GM12878 (cell line): ENCODE results near the gene GTF2F2. TPM values are rescaled to one million over a fixed set of nuclear protein-coding genes. Genes with fewer than 3 reads are reported as not detected.
A peak's percentile ranks its signal among the peaks of the same experiment; 100 is the strongest.

Experiments
- ATAC-seq: fragments of 200-7000 bp; cut with Tn5 transposase; 3 replicates; pipeline ENCODE4 v1.9.1; 2020; ENCODE audit warnings: mild to moderate bottlenecking, moderate library complexity
- BruUV-seq: library from RNA; stranded (reverse); fragments of 400-500 nt; replicated peaks from 2 replicates; lab custom pipeline; 2021; lab: Mats Ljungman, UMichigan
- CTCF ChIA-PET: fragments of 300-600 bp; sonication (Branson Sonifier 250); formaldehyde crosslinking; extraction: SDS; loops from one replicate; lab custom pipeline; 2021; ENCODE audit warnings: inconsistent platforms; lab: Yijun Ruan, JAX
- POLR2A ChIA-PET: fragments of 350-600 bp; formaldehyde crosslinking; extraction: SDS; loops from one replicate; lab custom pipeline; 2021; ENCODE audit warnings: inconsistent platforms; lab: Charles Lee
- RAD21 ChIA-PET: fragments of 300-600 bp; sonication (Branson Sonifier 250); formaldehyde crosslinking; loops from one replicate; lab custom pipeline; 2023; ENCODE audit warnings: antibody characterized with exemption; ENCODE audit not compliant: unreplicated experiment; lab: Charles Lee
- SMC1A ChIA-PET: fragments of 300-600 bp; sonication (Branson Sonifier 250); formaldehyde crosslinking; loops from one replicate; lab custom pipeline; 2023; ENCODE audit not compliant: unreplicated experiment, uncharacterized antibody; lab: Charles Lee
- DNase-seq: peaks from one replicate; pipeline ENCODE4 v3.0.0-alpha.2; 2011; ENCODE audit warnings: low read depth, low spot score
- FAIRE-seq: peaks from 3 replicates; lab custom pipeline; 2011; peaks lifted over from hg19 to GRCh38; lab: Jason Lieb, UNC
- H2AFZ ChIP-seq: 2 replicates; pipeline ENCODE4 v1.6.0; 2011; ENCODE audit warnings: low read depth, low read length, control low read depth; ENCODE audit not compliant: control insufficient read depth
- H3K27ac ChIP-seq: 2 replicates; pipeline ENCODE4 v1.5.1; 2011; ENCODE audit warnings: control low read depth; ENCODE audit not compliant: control insufficient read depth, insufficient read depth
- H3K27me3 ChIP-seq, 2 experiments: replicated peaks in 1 of 2; 2 replicates each; pipeline versions ENCODE4 v1.6.0 to v1.6.1; 2011; ENCODE audit warnings: low read length in 1 of 2; ENCODE audit not compliant: control insufficient read depth in 2 of 2, insufficient read depth in 2 of 2
- H3K36me3 ChIP-seq, 2 experiments: 2 replicates each; pipeline ENCODE4 v1.5.1; 2011; ENCODE audit warnings: low read length in 1 of 2; ENCODE audit not compliant: control insufficient read depth in 2 of 2, insufficient read depth in 2 of 2
- H3K4me1 ChIP-seq: 2 replicates; pipeline ENCODE4 v1.6.1; 2011; ENCODE audit warnings: mild to moderate bottlenecking, low read length, moderate library complexity, mixed read lengths; ENCODE audit not compliant: control insufficient read depth, insufficient read depth
- H3K4me2 ChIP-seq: 2 replicates; pipeline ENCODE4 v1.6.0; 2011; ENCODE audit warnings: control low read depth; ENCODE audit not compliant: control insufficient read depth, insufficient read depth
- H3K4me3 ChIP-seq: fragments of 200-600 bp; sonication (generic); 2 replicates; pipeline ENCODE4 v1.5.1; 2016
- H3K79me2 ChIP-seq: 2 replicates; pipeline ENCODE4 v1.6.0; 2011; ENCODE audit warnings: low read length; ENCODE audit not compliant: control insufficient read depth, insufficient read depth
- H3K9ac ChIP-seq: 2 replicates; pipeline ENCODE4 v1.8.0; 2011; ENCODE audit warnings: low read length, control low read depth, mixed read lengths; ENCODE audit not compliant: control insufficient read depth, insufficient read depth
- H3K9me3 ChIP-seq: replicated peaks from 3 replicates; pipeline ENCODE4 v1.5.1; 2011; ENCODE audit warnings: mild to moderate bottlenecking, low read length; ENCODE audit not compliant: control insufficient read depth, insufficient read depth
- H4K20me1 ChIP-seq: 2 replicates; pipeline ENCODE4 v1.6.0; 2011; ENCODE audit not compliant: control insufficient read depth, insufficient read depth
- BCL11A ChIP-seq: IDR thresholded peaks from 2 replicates; pipeline ENCODE4 v1.6.1; 2011; ENCODE audit warnings: low read depth, low read length
- CHD2 ChIP-seq: IDR thresholded peaks from 2 replicates; pipeline ENCODE4 v1.6.1; 2011; ENCODE audit warnings: low read depth, low read length, improper control_type of control experiment, borderline replicate concordance
- EED ChIP-seq: sonication (generic); IDR thresholded peaks from 2 replicates; pipeline ENCODE4 v1.6.1; 2016; ENCODE audit warnings: antibody characterized with exemption, low read depth
- EGR1 ChIP-seq, 2 experiments: IDR thresholded peaks; 1 replicate in 1 of 2; 2 replicates in 1 of 2; pipeline ENCODE4 v1.6.1; 2011 to 2012; ENCODE audit warnings: low read depth in 2 of 2, low read length in 2 of 2, borderline replicate concordance in 1 of 2, mild to moderate bottlenecking in 1 of 2, moderate library complexity in 1 of 2
- GABPA ChIP-seq: IDR thresholded peaks from 2 replicates; pipeline ENCODE4 v1.6.1; 2014; ENCODE audit warnings: antibody characterized with exemption, low read depth, mild to moderate bottlenecking, inconsistent platforms
- MXI1 ChIP-seq: fragments of 150-350 bp; IDR thresholded peaks from 2 replicates; pipeline ENCODE4 v1.6.1; 2011; ENCODE audit warnings: low read depth, mild to moderate bottlenecking, inconsistent platforms, low read length, improper control_type of control experiment
- POLR2AphosphoS5 ChIP-seq: IDR thresholded peaks from 2 replicates; pipeline ENCODE4 v1.6.1; 2011; ENCODE audit warnings: mild to moderate bottlenecking, low read length, inconsistent platforms
- RAD21 ChIP-seq: IDR thresholded peaks from 2 replicates; pipeline ENCODE4 v1.6.1; 2011; ENCODE audit warnings: mild to moderate bottlenecking, low read depth, low read length, moderate library complexity; ENCODE audit not compliant: insufficient read depth
- SP1 ChIP-seq: IDR thresholded peaks from one replicate; pipeline ENCODE4 v1.6.1; 2011; ENCODE audit warnings: low read depth, low read length
- ZNF24 ChIP-seq: fragments of 450-650 bp; IDR thresholded peaks from 2 replicates; pipeline ENCODE4 v1.6.1; 2017; ENCODE audit warnings: antibody characterized with exemption, mild to moderate bottlenecking
- WGBS: methylation state at CpG from one replicate; pipeline ENCODE4 v1.1.6; 2016; ENCODE audit warnings: low lambda C conversion rate; ENCODE audit not compliant: insufficient replicate concordance, insufficient coverage; ENCODE audit errors: missing lambda C conversion rate; 5-methylcytosine and 5-hydroxymethylcytosine counted together
- in situ Hi-C: fragments of 300-500 bp; cut with MboI; formaldehyde crosslinking; loops from 9 replicates; pipeline ENCODE4 v1.14.3; 2018; ENCODE audit warnings: mixed read lengths
- intact Hi-C: fragments of 100-400 bp; cut with micrococcal nuclease; formaldehyde crosslinking; loops from one replicate; pipeline ENCODE4 v1.14.2; 2022; ENCODE audit not compliant: unreplicated experiment
- polyA plus RNA-seq, 11 experiments: library from polyadenylated mRNA; depleted of rRNA in 4 of 11; unstranded in 6 of 11; stranded (reverse) in 5 of 11; fragments of >200 nt; fragmentation: Nextera tagmentation in 4 of 11; fragmentation: Illumina TruSeq in 1 of 11; extraction: Ambion mirVana in 4 of 11; extraction: Trizol in 1 of 11; gene quantifications; 1 replicate in 1 of 11; 2 replicates in 10 of 11; pipeline versions ENCODE4 v1.2.1 to v1.2.3, GENCODE V29; 2011 to 2016; ENCODE audit warnings: inconsistent platforms in 2 of 11, missing spikeins in 2 of 11, low read depth in 1 of 11
- total RNA-seq, 4 experiments: library from RNA; depleted of rRNA in 3 of 4; stranded (reverse); fragments of >200 nt in 3 of 4; fragmentation: Illumina TruSeq in 1 of 4; extraction: Trizol in 1 of 4; gene quantifications; 2 replicates each; pipeline versions ENCODE4 v1.2.1 to v1.2.3, GENCODE V29; 2013 to 2021
- TF ChIP-seq, protein P1 (sequence below): fragments of 150-350 bp; IDR thresholded peaks from 2 replicates; pipeline ENCODE4 v1.6.1; 2014; ENCODE audit warnings: mild to moderate bottlenecking, low read depth, low read length
- TF ChIP-seq, protein P2 (sequence below): fragments of 450-650 bp; IDR thresholded peaks from 2 replicates; pipeline ENCODE4 v1.6.1; 2017; ENCODE audit warnings: mild to moderate bottlenecking, moderate library complexity

The GTF2F2 gene
- total and polyA plus RNA-seq, 10 of the 15 experiments (the other 5 are each of a cell fraction or from before 2014, with no cell fraction given), result 14.5 to 30.8 (median 22.6) TPM

DNA sequence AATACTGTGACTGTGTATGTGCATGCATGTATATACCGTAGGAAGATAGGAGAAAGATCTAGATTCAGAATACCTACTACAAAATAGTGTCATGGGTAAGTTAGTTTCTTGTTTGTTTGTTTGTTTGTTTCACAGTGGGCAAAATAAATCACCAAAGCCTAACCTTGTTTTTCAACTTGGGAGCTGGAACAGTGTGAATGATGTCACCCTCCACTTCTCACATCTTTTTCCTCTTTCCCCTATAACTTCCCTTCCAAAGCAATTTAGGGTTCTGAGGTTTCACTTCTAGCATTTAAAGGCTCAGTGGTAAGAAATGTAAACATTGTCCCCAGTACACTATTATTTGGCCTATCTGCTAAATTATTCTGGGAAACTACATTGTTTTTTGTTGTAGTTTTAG, 75.1 kb downstream of the GTF2F2 start (continued):
- TF ChIP-seq, protein P1, sequence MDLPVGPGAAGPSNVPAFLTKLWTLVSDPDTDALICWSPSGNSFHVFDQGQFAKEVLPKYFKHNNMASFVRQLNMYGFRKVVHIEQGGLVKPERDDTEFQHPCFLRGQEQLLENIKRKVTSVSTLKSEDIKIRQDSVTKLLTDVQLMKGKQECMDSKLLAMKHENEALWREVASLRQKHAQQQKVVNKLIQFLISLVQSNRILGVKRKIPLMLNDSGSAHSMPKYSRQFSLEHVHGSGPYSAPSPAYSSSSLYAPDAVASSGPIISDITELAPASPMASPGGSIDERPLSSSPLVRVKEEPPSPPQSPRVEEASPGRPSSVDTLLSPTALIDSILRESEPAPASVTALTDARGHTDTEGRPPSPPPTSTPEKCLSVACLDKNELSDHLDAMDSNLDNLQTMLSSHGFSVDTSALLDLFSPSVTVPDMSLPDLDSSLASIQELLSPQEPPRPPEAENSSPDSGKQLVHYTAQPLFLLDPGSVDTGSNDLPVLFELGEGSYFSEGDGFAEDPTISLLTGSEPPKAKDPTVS, result no peak
- TF ChIP-seq RAD21 (no peak), CHD2 (no peak)

DNA sequence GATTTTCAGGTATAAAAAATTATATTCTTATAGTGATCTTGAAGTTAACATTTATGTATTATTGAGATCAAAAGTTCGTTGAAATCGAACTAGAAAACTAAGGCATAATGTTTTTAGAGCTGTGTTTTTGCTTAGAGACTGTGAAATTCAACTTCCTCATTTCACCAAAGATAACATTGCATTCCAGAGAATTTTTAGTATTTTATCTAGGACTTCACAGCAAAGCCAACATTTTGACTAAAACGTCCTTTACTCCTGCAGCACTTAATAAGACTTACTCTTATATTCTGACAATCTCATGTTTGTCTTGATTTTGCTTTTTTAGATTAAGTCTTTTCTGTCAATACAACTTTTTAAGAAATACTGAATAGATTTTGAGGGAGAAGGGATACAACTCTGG, 75.8 kb downstream of the GTF2F2 start:
- WGBS, result 97% methylated on average over 3 of the region's 3 CpGs

More for the DNA sequence above, 75.8 kb downstream of the GTF2F2 start:
- DNase-seq, result no peak
- SMC1A ChIA-PET, result interaction anchor here (0.8 to 1.3 kb wide), 2 partner anchors 8 to 11 kb away, joined by 3 read pairs; no protein-coding TSS in a partner anchor
- in situ Hi-C loops, result no loop called here
- no peaks in the 10 kb centered on the region for H3K27me3 ChIP-seq
- RAD21 ChIA-PET, result interaction anchor here (0.6 kb wide), 1 partner anchor 149 kb away, joined by 4 read pairs; no protein-coding TSS in a partner anchor
- no peak for ATAC-seq
- H4K20me1 ChIP-seq, result no peaks in the 10 kb centered on the region
- CTCF ChIA-PET, result no interaction called here
- BruUV-seq, result no TSS peak
- POLR2A ChIA-PET, result no interaction called here
- H2AFZ ChIP-seq, result no peak overlapping the region
- intact Hi-C loops, result no loop called here
- 0 out of 4 replicates have a peak, but pooled peaks cover 0 to 3% of the 10 kb centered on the region in 2 experiments for H3K36me3 ChIP-seq
- no peak overlapping the region; the same call in 1 of the 2 replicates for H3K27ac ChIP-seq
- H3K4me1 ChIP-seq, result peaks cover 5% of the 10 kb centered on the region; the same call in 1 of the 2 replicates
- H3K4me3 ChIP-seq, result no peak overlapping the region
- H3K4me2 ChIP-seq, result no peak overlapping the region
- no peaks in the 10 kb centered on the region for H3K9me3 ChIP-seq
- no peaks in the 10 kb centered on the region for H3K79me2 ChIP-seq
- FAIRE-seq, result peak; percentile 41
- H3K9ac ChIP-seq, result no peak overlapping the region
- TF ChIP-seq MXI1 (no peak), EED (no peak), ZNF24 (no peak), EGR1 (IDR thresholded peaks at IDR 0.05; ENCODE audit: borderline replicate concordance in 1 of 2, low read depth in 2 of 2, low read length in 2 of 2) (no peak), POLR2AphosphoS5 (no peak), BCL11A (no peak), CHD2 (no peak), SP1 (no peak), GABPA (no peak)
- TF ChIP-seq, protein P2, sequence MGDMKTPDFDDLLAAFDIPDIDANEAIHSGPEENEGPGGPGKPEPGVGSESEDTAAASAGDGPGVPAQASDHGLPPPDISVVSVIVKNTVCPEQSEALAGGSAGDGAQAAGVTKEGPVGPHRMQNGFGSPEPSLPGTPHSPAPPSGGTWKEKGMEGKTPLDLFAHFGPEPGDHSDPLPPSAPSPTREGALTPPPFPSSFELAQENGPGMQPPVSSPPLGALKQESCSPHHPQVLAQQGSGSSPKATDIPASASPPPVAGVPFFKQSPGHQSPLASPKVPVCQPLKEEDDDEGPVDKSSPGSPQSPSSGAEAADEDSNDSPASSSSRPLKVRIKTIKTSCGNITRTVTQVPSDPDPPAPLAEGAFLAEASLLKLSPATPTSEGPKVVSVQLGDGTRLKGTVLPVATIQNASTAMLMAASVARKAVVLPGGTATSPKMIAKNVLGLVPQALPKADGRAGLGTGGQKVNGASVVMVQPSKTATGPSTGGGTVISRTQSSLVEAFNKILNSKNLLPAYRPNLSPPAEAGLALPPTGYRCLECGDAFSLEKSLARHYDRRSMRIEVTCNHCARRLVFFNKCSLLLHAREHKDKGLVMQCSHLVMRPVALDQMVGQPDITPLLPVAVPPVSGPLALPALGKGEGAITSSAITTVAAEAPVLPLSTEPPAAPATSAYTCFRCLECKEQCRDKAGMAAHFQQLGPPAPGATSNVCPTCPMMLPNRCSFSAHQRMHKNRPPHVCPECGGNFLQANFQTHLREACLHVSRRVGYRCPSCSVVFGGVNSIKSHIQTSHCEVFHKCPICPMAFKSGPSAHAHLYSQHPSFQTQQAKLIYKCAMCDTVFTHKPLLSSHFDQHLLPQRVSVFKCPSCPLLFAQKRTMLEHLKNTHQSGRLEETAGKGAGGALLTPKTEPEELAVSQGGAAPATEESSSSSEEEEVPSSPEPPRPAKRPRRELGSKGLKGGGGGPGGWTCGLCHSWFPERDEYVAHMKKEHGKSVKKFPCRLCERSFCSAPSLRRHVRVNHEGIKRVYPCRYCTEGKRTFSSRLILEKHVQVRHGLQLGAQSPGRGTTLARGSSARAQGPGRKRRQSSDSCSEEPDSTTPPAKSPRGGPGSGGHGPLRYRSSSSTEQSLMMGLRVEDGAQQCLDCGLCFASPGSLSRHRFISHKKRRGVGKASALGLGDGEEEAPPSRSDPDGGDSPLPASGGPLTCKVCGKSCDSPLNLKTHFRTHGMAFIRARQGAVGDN, result no peak
